HG03469 (cell line): ENCODE measurements around the gene HDAC4.

Source experiments
- ATAC-seq: cut with Tn5 transposase; IDR thresholded peaks from one replicate; pipeline ENCODE4 v1.9.1; 2021; ENCODE audit warnings: mild to moderate bottlenecking, moderate library complexity, moderate number of reproducible peaks; ENCODE audit not compliant: unreplicated experiment

The HDAC4 gene

GRCh38 chr2:239226677-239227581 is 173.9 kb downstream of the HDAC4 start:
- no peak for ATAC-seq

- ATAC-seq = no peak
These were observed 174.8 kb downstream of the HDAC4 start for GRCh38 chr2:239225871-239226561.

GRCh38 chr2:239225371-239225851 is 175.4 kb downstream of the HDAC4 start:
- no peak for ATAC-seq

- no peak for ATAC-seq
These were observed 175.9 kb downstream of the HDAC4 start for GRCh38 chr2:239224955-239225354.

- ATAC-seq = no peak
These were observed 176.6 kb downstream of the HDAC4 start for GRCh38 chr2:239224199-239224570.

GRCh38 chr2:239223310-239224198 is 177.3 kb downstream of the HDAC4 start:
- no peak for ATAC-seq

GRCh38 chr2:239222706-239223309 is 178.0 kb downstream of the HDAC4 start:
- ATAC-seq = no peak

GRCh38 chr2:239222312-239222660 is 178.5 kb downstream of the HDAC4 start:
- ATAC-seq = no peak

- no peak for ATAC-seq
These were observed 179.8 kb downstream of the HDAC4 start for GRCh38 chr2:239220981-239221396.

GRCh38 chr2:239220341-239220740 is 180.5 kb downstream of the HDAC4 start:
- no peak for ATAC-seq

GRCh38 chr2:239216614-239217273 is 184.1 kb downstream of the HDAC4 start:
- ATAC-seq = no peak

GRCh38 chr2:239215988-239216613 is 184.7 kb downstream of the HDAC4 start:
- ATAC-seq = no peak

- ATAC-seq = no peak
These were observed 185.5 kb downstream of the HDAC4 start for GRCh38 chr2:239215136-239215925.

- no peak for ATAC-seq
These were observed 186.1 kb downstream of the HDAC4 start for GRCh38 chr2:239214725-239215124.

- ATAC-seq = no peak
These were observed 187.1 kb downstream of the HDAC4 start for GRCh38 chr2:239213643-239214101.

GRCh38 chr2:239212929-239213642 is 187.7 kb downstream of the HDAC4 start:
- no peak for ATAC-seq

GRCh38 chr2:239212121-239212928 is 188.5 kb downstream of the HDAC4 start:
- no peak for ATAC-seq
